ENCODE measurements around the gene PNP. TPM values are rescaled to one million over a fixed set of nuclear protein-coding genes. Genes with fewer than 3 reads are reported as not detected.
A peak's percentile ranks its signal among the peaks of the same experiment; 100 is the strongest.

PNP gene
- total and polyA plus RNA-seq, 4 donors, result 22.9 to 156 (median 35.8) TPM

- Histone ChIP-seq H3K4me3 (ENCODE audit: low read depth in 1 of 3, low read length in 3 of 3) (no peak overlapping the region), H3K27ac (ENCODE audit: low read depth in 1 of 2, low read length in 2 of 2) (no peak overlapping the region), H3K27me3 (ENCODE audit: control insufficient read depth in 4 of 4, insufficient read depth in 4 of 4, low read length in 3 of 4) (no peaks in the 10 kb centered on the region), H3K9me3 (ENCODE audit: control insufficient read depth in 4 of 4, low read length in 3 of 4) (no peaks in the 10 kb centered on the region), H3K9ac (ENCODE audit: low read depth in 1 of 2, low read length in 2 of 2) (no peak overlapping the region), H3K4me1 (ENCODE audit: control insufficient read depth in 4 of 4, insufficient read depth in 4 of 4, low read length in 3 of 4) (peaks cover 0 to 7% (median 0%) of the 10 kb centered on the region in 4 donors), H3K36me3 (ENCODE audit: control insufficient read depth in 4 of 4, insufficient read depth in 3 of 4, low read depth in 1 of 4, low read length in 3 of 4) (no peaks in the 10 kb centered on the region)
- no peak for DNase-seq (ENCODE audit: low spot score)
- WGBS, result 65% methylated on average over 30 of the region's 30 CpGs
- TF ChIP-seq ZBTB33 (IDR thresholded peaks at IDR 0.05) (no peak), HNF4G (IDR thresholded peaks at IDR 0.05) (no peak), TAF1 (conservative IDR thresholded peaks at IDR 0.05) (no peak), FOXA2 (IDR thresholded peaks at IDR 0.05) (no peak), GABPA (IDR thresholded peaks at IDR 0.05 in 1 of 2, conservative IDR thresholded peaks at IDR 0.05 in 1 of 2) (no peak), EGR1 (IDR thresholded peaks at IDR 0.05; ENCODE audit: low read depth in 2 of 2) (no peak)
These were observed 39.2 kb upstream of the PNP start for GRCh38 chr14:20429801-20430669.

- H3K36me3 ChIP-seq (ENCODE audit: control insufficient read depth in 4 of 4, insufficient read depth in 3 of 4, low read depth in 1 of 4, low read length in 3 of 4), result no peaks in the 10 kb centered on the region
- H3K27me3 ChIP-seq (ENCODE audit: control insufficient read depth in 4 of 4, insufficient read depth in 4 of 4, low read length in 3 of 4), result no peaks in the 10 kb centered on the region
- H3K9ac ChIP-seq (ENCODE audit: low read depth in 1 of 2, low read length in 2 of 2), result no peak overlapping the region
- H3K4me1 ChIP-seq (ENCODE audit: control insufficient read depth in 4 of 4, insufficient read depth in 4 of 4, low read length in 3 of 4), result peaks cover 0 to 3% (median 0%) of the 10 kb centered on the region in 4 donors
- H3K27ac ChIP-seq (ENCODE audit: low read depth in 1 of 2, low read length in 2 of 2), result peak overlapping the region in 1 of 2 donors; percentile 19
- 36% methylated on average over 44 of the region's 44 CpGs for WGBS
- H3K9me3 ChIP-seq (ENCODE audit: control insufficient read depth in 4 of 4, low read length in 3 of 4), result no peaks in the 10 kb centered on the region
- H3K4me3 ChIP-seq (ENCODE audit: low read depth in 1 of 3, low read length in 3 of 3), result peak overlapping the region in 1 of 3 donors; percentile 22
- no peak for DNase-seq (ENCODE audit: low spot score)
- TF ChIP-seq RAD21 (IDR thresholded peaks at IDR 0.05), result no peak
- TF ChIP-seq NR2F2 (IDR thresholded peaks at IDR 0.05), result peak; percentile 29
These were observed 34.3 kb upstream of the PNP start for GRCh38 chr14:20434701-20435581.

- Histone ChIP-seq H3K4me1 (ENCODE audit: control insufficient read depth in 4 of 4, insufficient read depth in 4 of 4, low read length in 3 of 4) (no peaks in the 10 kb centered on the region), H3K9ac (ENCODE audit: low read depth in 1 of 2, low read length in 2 of 2) (no peak within 1 kb of the TSS), H3K4me3 (ENCODE audit: low read depth in 1 of 3, low read length in 3 of 3) (peak within 1 kb of the TSS in 1 of 3 donors; percentile 22), H3K36me3 (ENCODE audit: control insufficient read depth in 4 of 4, insufficient read depth in 3 of 4, low read depth in 1 of 4, low read length in 3 of 4) (no peaks in the 10 kb centered on the region), H3K27ac (ENCODE audit: low read depth in 1 of 2, low read length in 2 of 2) (peak within 1 kb of the TSS in 1 of 2 donors; percentile 19), H3K9me3 (ENCODE audit: control insufficient read depth in 4 of 4, low read length in 3 of 4) (no peaks in the 10 kb centered on the region), H3K27me3 (ENCODE audit: control insufficient read depth in 4 of 4, insufficient read depth in 4 of 4, low read length in 3 of 4) (no peaks in the 10 kb centered on the region)
- TF ChIP-seq HNF4G (IDR thresholded peaks at IDR 0.05) (no peak), NR2F2 (IDR thresholded peaks at IDR 0.05) (no peak), CTCF (IDR thresholded peaks at IDR 0.05; ENCODE audit: low read depth, low read length, missing input control) (no peak), MAX (IDR thresholded peaks at IDR 0.05) (no peak)
- 87% methylated on average over 17 of the region's 17 CpGs for WGBS
- DNase-seq (ENCODE audit: low spot score), result no peak
These were observed 33.4 kb upstream of the PNP start, which contains the start of gene KLHL33 for GRCh38 chr14:20435582-20436362. Gene KLHL33 (minus strand): TSS chr14:20436166. CDS start chr14:20435811, 355 bp downstream.

Data from liver (tissue), 9 donors.